SK-N-MC (cell line): Measurements from ENCODE around the gene MRPS24.
"Not testable (repeated sequence)": the region's sequence is repeated elsewhere in the genome, so short reads cannot be mapped to it uniquely, and the experiment has no call there.

ENCODE experiments used
- DNase-seq: peaks from one replicate; pipeline ENCODE4 v3.0.0-alpha.2; 2011; ENCODE audit warnings: low read depth, low spot score
- H3K27ac ChIP-seq: fragments of 200-600 bp; sonication (generic); 2 replicates; pipeline ENCODE4 v1.5.1; 2016; ENCODE audit warnings: mixed run types
- H3K36me3 ChIP-seq: fragments of 200-600 bp; sonication (generic); 2 replicates; pipeline ENCODE4 v1.6.1; 2017; ENCODE audit warnings: antibody characterized with exemption, low read length, mixed read lengths; ENCODE audit not compliant: insufficient read depth
- H3K4me3 ChIP-seq: fragments of 200-600 bp; sonication (generic); 2 replicates; pipeline ENCODE4 v1.5.1; 2016
- H3K9ac ChIP-seq: fragments of 200-600 bp; sonication (generic); 2 replicates; pipeline ENCODE4 v1.8.0; 2017; ENCODE audit warnings: mixed run types, mixed read lengths; ENCODE audit not compliant: insufficient read length
- H3K9me3 ChIP-seq: fragments of 200-600 bp; sonication (generic); 2 replicates; pipeline ENCODE4 v1.6.1; 2017; ENCODE audit warnings: low read depth, mild to moderate bottlenecking, antibody characterized with exemption, low read length, moderate library complexity, mixed read lengths
- EZH2 ChIP-seq: fragments of 200-600 bp; sonication (generic); IDR thresholded peaks from one replicate; pipeline ENCODE4 v1.6.1; 2017; ENCODE audit warnings: antibody characterized with exemption
- FOXP2 ChIP-seq: optimal IDR thresholded peaks from 2 replicates; pipeline ENCODE3; 2011; ENCODE audit warnings: mild to moderate bottlenecking, moderate library complexity; ENCODE audit not compliant: insufficient read depth; ENCODE audit errors: extremely low read length, control extremely low read depth
- POLR2AphosphoS5 ChIP-seq: IDR thresholded peaks from 2 replicates; pipeline ENCODE4 v1.6.1; 2012; ENCODE audit warnings: mild to moderate bottlenecking, low read depth, low read length, borderline replicate concordance

MRPS24 gene

DNA sequence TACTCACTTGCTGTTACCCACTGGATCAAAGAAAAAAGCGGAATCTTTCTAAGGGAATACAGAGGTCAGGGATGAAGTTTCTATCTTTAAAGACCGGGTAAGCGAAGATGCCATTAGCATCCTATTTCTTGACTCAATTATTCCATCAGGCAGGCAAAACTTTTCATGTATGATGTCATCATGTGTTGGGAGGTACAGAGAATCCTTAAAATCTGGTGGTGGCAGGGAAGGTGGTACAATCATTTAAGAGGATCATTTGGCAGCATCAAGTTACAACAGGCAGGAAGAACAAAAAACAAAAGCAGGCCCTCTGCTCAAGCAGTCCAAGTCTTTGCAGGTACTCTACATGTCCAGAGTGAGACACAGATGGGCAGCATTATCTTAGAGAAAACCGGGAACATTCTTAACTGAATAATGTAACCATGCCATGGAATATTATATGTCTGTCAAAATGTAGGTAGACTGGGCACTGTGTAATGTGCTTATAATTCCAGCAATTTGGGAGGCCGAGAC is 33.3 kb upstream of the MRPS24 start:
- Histone ChIP-seq H3K9me3 (no peaks in the 10 kb centered on the region), H3K9ac (no peak overlapping the region), H3K36me3 (no peaks in the 10 kb centered on the region), H3K27ac (no peak overlapping the region), H3K4me3 (no peak overlapping the region)
- TF ChIP-seq FOXP2 = no peak
- TF ChIP-seq EZH2 = no peak
- TF ChIP-seq POLR2AphosphoS5 = no peak
- DNase-seq = no peak

DNA sequence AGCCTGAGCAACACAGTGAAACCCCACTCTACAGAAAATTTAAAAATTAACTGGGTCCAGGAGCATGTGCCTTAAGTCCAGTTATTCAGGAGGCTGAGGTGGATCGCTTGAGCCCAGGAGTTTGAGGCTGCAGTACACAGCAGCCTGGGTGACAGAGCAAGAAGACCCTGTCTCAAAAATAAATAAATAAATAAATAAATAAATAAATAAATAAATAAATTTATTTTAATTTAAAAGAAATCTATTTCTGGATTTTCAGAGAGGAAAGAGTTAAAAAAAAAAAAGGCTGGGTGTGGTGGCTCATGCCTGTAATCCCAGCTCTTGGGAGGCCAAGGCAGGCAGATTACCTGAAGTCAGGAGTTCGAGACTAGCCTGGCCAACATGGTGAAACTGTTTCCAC is 29.3 kb upstream of the MRPS24 start:
- H3K36me3 ChIP-seq = peaks cover 14% of the 10 kb centered on the region
- not testable (repeated sequence) for H3K9me3 ChIP-seq, H3K4me3 ChIP-seq, H3K27ac ChIP-seq, DNase-seq, H3K9ac ChIP-seq

GRCh38 chr7:43895847-43896415 is 26.6 kb upstream of the MRPS24 start:
- no peak overlapping the region for H3K9ac ChIP-seq
- H3K4me3 ChIP-seq = no peak overlapping the region
- H3K36me3 ChIP-seq = peaks cover 14% of the 10 kb centered on the region
- no peak overlapping the region for H3K27ac ChIP-seq
- TF ChIP-seq FOXP2 (no peak), EZH2 (no peak), POLR2AphosphoS5 (no peak)
- H3K9me3 ChIP-seq = no peaks in the 10 kb centered on the region
- no peak for DNase-seq

DNA sequence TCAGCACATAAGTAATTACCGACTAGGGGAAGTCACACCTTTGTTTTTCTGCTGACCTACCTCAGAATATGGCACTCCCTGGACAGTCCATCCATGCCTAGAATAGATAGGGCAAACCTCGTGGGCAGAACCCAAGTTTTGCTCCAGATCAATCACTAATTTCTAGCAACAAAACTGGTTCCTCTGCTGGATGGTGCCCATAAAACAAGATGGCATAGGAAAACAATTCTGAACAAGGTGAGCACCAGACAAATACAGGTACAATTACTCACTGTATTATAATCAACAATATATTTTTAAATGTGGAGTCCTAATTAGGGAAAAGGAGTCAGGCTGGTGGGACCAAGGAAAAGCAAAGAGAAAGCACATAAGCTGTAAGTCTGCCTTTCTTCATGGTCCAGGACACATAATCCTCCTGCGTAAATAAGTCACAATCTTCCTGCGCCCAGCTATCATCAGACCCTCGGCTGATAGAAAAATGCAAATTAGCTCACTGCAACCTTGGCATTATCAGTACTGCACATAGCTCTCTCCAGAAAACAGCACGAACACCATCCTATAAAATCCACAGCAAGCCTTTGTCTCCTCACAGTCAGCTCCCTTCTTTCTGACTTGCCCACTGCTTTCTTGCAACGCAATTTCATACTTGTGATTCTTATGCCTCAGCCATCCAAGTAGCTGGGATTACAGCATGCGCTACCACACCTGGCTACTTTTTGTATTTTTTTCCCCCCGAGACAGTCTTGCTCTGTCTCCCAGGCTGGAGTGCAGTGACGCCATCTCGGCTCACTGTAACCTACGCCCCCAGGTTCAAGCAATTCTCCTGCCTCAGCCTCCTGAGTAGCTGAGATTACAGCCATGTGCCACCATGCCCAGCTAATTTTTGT is 22.0 kb upstream of the MRPS24 start:
- H3K9ac ChIP-seq = no peak overlapping the region
- no peak for TF ChIP-seq FOXP2
- TF ChIP-seq EZH2 = no peak
- no peak for TF ChIP-seq POLR2AphosphoS5
- no peak overlapping the region for H3K27ac ChIP-seq

DNA sequence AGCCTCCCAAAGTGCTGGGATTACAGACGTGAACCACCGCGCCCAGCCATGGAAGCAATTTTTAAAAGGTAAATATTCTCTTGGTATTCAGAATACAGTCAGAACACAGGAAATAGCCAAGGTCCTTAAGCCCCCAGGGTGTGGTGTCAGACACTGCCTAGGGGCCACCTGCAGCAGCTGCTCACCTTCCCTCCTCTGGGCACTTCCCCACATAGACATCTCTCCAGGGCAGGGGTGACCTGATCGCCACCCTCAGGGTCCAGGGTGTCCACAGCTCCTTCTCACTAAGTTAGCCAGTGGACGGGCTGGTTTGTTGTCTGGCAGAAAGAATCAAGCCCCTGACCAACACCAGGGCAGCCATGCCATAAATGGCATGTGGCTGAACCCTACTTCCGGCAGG is 21.2 kb upstream of the MRPS24 start:
- H3K27ac ChIP-seq = no peak overlapping the region
- no peak for TF ChIP-seq POLR2AphosphoS5
- TF ChIP-seq FOXP2 = no peak
- TF ChIP-seq EZH2 = no peak
- no peaks in the 10 kb centered on the region for H3K9me3 ChIP-seq

More for the DNA sequence above, 22.0 kb upstream of the MRPS24 start:
- Histone ChIP-seq H3K36me3 (peaks cover 19% of the 10 kb centered on the region), H3K9me3 (no peaks in the 10 kb centered on the region), H3K4me3 (no peak overlapping the region)
- DNase-seq = no peak

DNA sequence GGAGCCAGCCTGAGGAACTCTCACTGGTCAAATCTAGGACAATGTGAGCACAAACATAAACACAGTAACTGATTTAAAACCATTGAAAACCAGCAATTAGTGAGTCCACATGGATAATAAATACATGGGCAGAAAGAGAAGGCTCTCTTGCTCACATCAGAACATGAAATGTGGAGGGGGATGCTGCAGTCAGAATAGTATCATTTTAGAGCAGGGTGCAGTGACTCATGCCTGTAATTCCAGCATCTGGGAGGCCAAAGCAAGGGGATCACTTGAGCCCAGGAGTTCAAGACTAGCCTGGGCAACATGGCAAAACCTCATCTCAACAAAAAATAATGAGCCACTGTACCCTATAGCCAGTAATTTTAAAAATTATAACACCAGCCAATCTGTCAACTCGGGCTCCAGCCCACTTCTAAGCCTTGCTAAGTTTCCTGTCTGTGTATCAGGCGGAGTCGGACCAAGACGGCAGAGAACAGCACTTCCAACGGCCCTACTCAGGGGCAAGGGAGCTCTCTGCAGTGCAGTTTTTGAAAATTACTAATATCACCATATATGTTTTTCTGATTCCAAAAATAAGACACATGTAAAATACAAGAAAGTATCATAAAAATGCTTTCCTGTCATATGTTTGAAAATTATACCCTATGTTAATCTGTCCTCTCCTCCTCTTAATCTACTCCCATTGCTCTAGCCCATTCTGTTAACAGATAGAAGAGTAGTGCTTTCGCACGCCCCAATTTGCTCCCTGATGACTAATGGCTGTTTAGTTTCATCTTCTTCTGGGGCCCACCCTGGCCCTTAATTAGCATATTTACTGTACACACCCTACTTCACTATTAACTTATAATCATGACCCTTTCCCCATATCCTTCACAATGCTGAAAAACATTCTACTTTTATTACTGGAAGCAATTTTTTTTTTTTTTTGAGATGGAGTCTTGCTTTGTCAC is 20.0 kb upstream of the MRPS24 start:
- Histone ChIP-seq H3K36me3 (peaks cover 21% of the 10 kb centered on the region), H3K27ac (no peak overlapping the region), H3K4me3 (no peak overlapping the region), H3K9me3 (no peaks in the 10 kb centered on the region), H3K9ac (no peak overlapping the region)
- TF ChIP-seq EZH2 (no peak), FOXP2 (no peak), POLR2AphosphoS5 (no peak)
- no peak for DNase-seq

More for the DNA sequence above, 21.2 kb upstream of the MRPS24 start:
- no peak overlapping the region for H3K4me3 ChIP-seq
- no peak for DNase-seq
- peaks cover 22% of the 10 kb centered on the region for H3K36me3 ChIP-seq
- H3K9ac ChIP-seq = no peak overlapping the region

- Histone ChIP-seq H3K9me3 (no peaks in the 10 kb centered on the region), H3K36me3 (peaks cover 45% of the 10 kb centered on the region)
Observed at GRCh38 chr7:43884617-43885016, 15.3 kb upstream of the MRPS24 start.

DNA sequence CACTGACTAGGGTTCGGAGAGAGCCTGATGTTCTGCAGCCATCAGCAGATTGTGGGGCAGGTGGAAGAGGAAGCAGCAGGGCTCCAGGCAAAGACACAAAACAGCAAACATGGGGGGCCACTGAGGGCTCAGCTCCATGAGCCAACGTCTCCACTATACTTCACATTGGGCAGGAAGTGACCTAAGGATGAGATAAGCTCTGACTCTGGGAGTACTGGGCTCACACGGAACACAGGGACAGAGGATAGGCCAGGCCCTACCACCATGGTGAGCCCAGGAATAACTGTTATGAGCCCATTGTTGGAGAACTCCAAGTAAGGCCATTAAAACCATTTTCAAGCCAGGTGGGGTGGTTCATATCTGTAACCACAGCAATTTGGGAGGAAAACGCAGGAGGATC is 14.9 kb upstream of the MRPS24 start:
- DNase-seq = no peak
- no peak overlapping the region for H3K4me3 ChIP-seq
- H3K27ac ChIP-seq = no peak overlapping the region
- H3K9ac ChIP-seq = no peak overlapping the region
- TF ChIP-seq FOXP2 (no peak), POLR2AphosphoS5 (no peak), EZH2 (no peak)
- no peaks in the 10 kb centered on the region for H3K9me3 ChIP-seq
- peaks cover 49% of the 10 kb centered on the region for H3K36me3 ChIP-seq

More at GRCh38 chr7:43884617-43885016, 15.3 kb upstream of the MRPS24 start:
- DNase-seq = no peak
- TF ChIP-seq FOXP2 = no peak
- no peak for TF ChIP-seq POLR2AphosphoS5
- TF ChIP-seq EZH2 = no peak
- no peak overlapping the region for H3K9ac ChIP-seq
- no peak overlapping the region for H3K27ac ChIP-seq
- no peak overlapping the region for H3K4me3 ChIP-seq
